Measurements from ENCODE around the gene GCFC2.

GCFC2 gene

DNA sequence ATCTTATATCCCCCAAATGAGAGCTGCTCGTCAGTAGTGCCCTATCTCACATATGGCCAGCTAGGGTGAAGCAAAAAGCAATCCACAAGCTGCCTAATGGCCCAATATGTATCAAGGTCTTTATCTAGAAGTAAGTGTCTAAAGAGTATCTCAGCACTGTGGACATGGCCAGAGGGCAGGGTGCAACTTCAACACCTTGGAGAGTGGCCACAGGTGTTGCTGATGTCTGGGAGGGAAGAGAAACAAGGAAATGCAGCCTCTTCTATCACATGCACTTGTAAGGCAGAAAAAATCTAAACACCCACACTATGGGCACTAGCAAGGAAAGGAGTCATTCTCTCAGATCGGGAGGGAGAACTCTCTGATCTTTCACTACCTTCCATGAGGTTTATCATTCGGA, 87.8 kb downstream of the GCFC2 start:
- DNase-seq (ENCODE audit: low read depth) = no peak

DNA sequence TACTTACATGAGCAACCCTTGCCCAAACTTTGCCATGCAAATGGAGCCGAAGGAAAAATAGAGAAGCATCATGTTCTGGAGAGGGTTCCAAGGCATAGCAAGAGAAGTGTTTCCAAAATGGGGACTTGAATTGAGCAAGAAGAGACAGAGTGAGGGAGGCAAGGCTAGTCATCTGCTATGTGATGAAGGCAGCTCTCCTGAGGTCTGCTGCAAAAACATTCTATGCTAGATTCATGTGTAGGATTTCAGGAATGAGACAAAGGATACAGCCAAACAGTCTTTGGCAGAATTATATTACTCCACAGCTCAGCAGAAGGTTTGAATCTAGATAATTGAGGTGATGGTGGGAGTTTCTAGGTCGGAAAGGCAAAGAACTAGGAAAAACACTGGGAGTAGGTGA, 88.2 kb downstream of the GCFC2 start:
- DNase-seq (ENCODE audit: low read depth) = no peak

DNA sequence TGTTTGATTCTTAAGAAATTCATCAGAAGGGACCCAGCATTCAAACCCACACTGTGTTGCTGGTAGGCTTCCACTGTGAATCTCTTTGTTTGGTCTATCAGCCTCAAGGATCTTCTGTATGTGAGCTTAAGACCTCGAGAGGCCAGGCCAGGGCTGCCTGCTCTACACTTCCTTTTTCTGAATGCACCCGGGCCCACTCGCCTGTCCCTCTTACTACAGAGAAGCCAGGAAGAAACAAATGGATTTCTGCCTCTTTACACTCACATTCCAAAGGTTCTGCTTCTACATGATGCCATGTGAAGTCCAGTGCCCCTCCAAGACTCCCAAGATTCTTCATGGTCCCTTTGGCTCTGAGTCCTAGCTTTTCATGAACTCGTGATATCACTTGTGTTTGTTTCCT, 89.5 kb downstream of the GCFC2 start:
- no peak for DNase-seq (ENCODE audit: low read depth)

GRCh38 chr2:75619956-75620740, 90.6 kb downstream of the GCFC2 start:
- DNase-seq (ENCODE audit: low read depth) = no peak

GRCh38 chr2:75616933-75617332, 93.8 kb downstream of the GCFC2 start:
- DNase-seq (ENCODE audit: low read depth) = no peak

GRCh38 chr2:75616406-75616805, 94.3 kb downstream of the GCFC2 start:
- DNase-seq (ENCODE audit: low read depth) = no peak

DNA sequence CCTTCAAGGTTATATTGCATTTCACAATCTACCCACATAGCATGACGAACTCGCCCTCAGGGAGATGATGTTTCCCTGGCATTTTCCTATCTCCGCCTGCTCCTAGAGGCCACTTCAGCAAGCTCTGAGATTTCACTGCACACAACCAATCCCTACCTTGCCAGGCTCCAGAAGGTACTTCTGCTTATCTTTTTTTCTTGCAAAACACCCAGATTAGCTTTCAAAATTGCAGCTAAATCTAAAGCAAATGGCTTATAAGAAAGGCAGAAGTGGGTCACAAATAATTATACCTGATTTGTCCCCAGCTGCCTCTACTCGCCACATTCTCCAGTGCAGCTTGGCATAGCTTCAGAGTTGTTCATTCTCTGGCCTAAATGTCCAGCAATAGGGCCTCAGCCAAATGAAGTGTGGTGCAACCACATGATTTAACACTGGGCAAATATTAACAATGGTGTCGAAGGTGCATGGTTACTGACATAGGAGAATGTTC, 96.5 kb downstream of the GCFC2 start:
- DNase-seq (ENCODE audit: low read depth) = no peak

- DNase-seq (ENCODE audit: low read depth) = no peak
Observed at GRCh38 chr2:75612862-75613243, 97.9 kb downstream of the GCFC2 start.

Measured in non-pigmented ciliary epithelial cell (primary cell).